ENCODE results near the gene GCNT2.
"Not testable (repeated sequence)": the region's sequence is repeated elsewhere in the genome, so short reads cannot be mapped to it uniquely, and the experiment has no call there.

The GCNT2 gene

GRCh38 chr6:10521104-10521808 is at the start of gene GCNT2:
TSS of gene GCNT2 (plus strand) at chr6:10521351. CDS start at chr6:10528912, 7,561 bp downstream.
- DNase-seq (ENCODE audit: insufficient read length, low spot score) (no peak), FAIRE-seq (peak; percentile 93)

GRCh38 chr6:10472634-10473033 is 48.5 kb upstream of the GCNT2 start:
- FAIRE-seq (no peak), DNase-seq (ENCODE audit: insufficient read length, low spot score) (no peak)

DNA sequence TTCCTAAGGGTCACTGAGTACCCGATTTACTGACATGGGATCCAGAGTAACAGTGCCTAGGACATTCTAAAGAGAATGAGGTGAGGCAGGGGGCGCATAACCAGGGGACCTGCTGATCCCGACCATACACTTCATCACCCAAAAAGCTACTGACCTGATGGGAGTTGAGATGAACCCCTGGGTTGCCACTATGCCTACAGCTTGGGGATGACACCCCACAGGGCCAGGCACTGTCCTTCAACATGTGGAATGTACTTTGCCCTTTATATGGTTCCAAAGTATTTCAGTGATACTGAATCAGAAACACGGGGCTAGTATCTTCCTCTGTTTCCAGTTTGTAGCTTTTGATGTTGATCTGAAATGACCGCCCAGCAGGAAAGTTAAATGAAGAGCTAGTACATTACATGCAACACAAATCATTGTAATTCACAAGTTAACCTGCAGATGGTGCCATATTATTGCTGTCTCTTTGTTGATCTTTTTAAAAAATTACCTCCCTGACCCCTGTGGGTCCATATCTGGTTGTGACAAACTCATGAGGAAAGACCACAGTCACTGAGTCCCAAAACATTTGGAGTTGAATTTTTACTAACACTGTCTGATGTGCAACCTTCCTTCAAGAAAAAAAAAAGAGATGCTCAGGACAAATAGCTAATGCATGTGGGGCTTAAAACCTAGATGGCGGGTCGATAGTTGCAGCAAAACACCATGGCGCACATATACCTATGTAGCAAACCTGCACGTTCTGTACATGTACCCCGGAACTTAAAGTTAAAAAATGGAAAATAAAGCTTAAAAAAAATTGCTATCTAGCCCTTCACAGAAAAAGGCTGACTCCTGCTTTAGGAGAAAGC is 42.7 kb upstream of the GCNT2 start:
- FAIRE-seq: peak; percentile 79
- DNase-seq (ENCODE audit: insufficient read length, low spot score): peak; percentile 51

GRCh38 chr6:10479939-10480700 is 41.0 kb upstream of the GCNT2 start:
- no peak for FAIRE-seq
- no peak for DNase-seq (ENCODE audit: insufficient read length, low spot score)

DNA sequence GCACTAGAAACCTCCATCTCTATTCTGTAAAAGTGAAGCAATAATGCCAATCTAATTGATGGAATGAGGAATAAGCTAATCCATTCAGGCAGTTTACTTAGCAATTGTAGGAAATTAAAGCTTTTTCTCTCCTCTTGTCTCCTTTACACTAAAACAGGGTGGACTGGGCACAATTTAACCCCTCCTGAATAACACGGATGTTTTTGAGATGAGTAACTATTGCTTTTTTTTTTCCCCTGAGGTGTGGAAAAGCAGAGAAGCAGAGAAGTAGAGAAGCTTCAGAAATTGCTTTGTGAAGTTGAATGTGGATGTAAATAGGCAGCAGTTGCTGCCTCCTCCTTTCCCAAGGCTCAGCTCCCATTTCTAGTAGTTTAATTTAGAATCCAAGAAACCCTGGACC is 40.0 kb upstream of the GCNT2 start:
- no peak for FAIRE-seq

DNA sequence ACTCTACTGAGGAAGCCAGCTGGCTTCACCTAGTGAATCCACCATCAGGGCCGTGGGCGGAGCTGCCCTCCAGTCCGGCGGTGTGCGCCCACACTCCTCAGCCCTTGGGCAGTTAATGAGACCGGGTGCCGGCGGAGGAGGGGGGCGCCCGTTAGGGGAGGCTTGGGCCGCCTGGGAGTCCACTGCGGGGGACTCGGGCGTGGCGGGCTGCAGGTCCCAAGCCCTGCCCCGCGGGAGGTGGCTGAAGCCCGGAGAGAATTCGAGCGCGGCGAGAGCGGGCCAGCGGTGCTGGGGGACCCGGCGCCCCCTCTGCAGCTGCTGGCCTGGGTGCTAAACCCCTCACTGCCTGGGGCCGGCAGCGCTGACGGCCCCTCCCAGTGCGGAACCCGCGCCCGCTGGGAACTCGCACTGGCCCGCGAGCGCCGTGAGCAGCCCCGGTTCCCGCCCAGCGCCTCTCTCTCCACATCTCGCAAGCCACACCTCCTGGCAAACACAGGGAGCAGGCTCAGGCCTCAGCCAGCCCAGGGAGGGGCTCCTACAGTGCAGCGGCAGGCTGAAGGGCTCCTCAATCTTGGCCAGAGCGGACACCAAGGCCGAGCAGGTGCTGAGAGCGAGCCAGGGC is 38.4 kb upstream of the GCNT2 start:
- DNase-seq (ENCODE audit: insufficient read length, low spot score): no peak
- FAIRE-seq: no peak

More for the DNA sequence above, 40.0 kb upstream of the GCNT2 start:
- DNase-seq (ENCODE audit: insufficient read length, low spot score): no peak

- no peak for DNase-seq (ENCODE audit: insufficient read length, low spot score)
- no peak for FAIRE-seq
Measured at GRCh38 chr6:10484912-10485311, 36.2 kb upstream of the GCNT2 start.

DNA sequence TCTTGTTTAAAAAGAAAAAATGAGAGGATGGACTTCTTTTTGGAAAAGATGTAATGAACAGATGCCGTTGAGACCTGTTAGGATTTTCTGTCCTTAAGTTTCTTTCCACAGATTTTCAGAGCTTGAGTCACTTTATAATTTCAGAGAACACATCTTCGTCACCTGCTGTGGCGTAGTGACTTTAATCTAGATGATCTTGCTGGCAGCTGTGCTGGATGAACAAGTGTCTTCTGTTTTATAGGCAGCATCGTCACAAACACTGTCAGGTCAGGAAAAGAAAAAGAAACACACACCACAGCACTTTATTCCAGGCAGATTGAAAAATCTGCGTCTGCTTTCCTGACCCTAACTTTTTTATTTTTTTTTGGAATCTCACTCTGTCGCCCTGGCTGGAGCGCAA is 35.7 kb upstream of the GCNT2 start:
- DNase-seq (ENCODE audit: insufficient read length, low spot score) (no peak), FAIRE-seq (no peak)

DNA sequence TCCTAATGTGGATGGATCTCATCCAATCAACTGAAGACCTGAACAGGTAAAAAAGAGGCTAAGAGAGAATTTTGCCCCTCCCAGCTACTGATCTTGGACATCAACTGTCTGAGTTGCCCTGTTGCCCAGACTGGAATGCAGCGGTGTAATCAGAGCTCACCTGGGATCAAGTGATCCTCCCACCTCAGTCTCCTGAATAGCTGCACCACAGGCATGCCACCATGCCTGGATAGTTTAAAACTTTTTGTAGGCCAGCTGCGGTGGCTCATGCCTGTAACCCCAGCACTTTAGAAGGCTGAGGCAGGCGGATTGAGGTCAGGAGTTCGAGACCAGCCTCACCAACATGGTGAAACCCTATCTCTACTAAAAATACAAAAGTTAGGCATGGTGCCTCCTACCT is 34.9 kb upstream of the GCNT2 start:
- no peak for DNase-seq (ENCODE audit: insufficient read length, low spot score)
- FAIRE-seq: no peak

DNA sequence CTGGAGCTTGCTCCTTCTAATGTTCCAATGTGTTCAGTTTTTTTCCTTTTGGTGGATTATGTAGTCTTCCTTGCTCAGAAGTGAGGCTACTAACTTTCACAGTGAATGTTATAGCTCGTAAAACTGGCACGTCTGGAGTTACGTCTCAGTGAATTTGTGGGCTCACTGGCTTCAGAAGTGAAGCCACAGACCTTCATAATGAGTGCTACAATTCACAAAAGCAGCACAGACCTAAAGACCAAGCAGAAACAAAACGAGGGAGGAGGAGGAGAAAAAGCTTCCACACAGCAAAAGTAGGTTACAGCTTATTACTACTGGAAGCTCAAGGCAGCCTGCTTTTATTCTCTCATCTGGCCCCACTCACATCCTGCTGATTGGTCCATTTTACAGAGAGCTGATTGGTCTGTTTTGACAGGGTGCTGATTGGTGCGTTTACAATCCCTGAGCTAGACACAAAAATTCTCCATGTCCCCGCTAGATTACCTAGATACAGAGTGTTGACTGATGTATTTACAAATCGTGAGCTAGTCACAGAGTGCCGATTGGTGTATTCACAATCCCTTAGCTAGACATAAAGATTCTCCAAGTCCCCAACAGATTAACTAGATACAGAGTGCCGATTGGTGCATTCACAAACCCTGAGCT is 34.1 kb upstream of the GCNT2 start:
- DNase-seq (ENCODE audit: insufficient read length, low spot score); FAIRE-seq: not testable (repeated sequence)

DNA sequence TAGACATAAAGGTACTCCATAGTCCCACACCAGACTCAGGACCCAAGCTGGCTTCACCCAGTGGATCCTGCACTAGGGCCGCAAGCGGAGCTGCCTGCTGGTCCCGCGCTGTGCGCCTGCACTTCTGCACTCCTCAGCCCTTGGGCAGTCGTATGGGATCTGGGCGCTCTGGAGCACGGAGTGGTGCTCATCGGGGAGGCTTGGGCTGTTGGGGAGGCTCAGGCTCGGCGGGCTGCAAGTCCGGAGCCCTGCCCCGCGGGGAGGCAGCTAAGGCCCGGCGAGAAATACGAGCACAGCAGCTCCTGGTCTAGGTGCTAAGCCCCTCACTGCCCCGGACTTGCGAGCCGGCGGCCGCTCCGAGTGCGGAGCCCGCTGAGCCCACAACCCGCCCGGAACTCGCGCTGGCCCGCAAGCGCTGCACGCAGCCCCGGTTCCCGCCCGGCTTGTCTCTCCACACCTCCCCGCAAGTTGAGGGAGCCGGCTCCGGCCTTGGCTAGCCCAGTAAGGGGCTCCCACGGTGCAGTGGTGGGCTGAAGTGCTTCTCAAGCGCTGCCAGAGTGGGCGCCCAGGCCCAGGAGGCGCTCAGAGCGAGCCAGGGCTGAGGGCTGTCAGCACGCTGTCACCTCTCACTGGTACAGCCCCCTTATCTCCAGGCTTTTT is 33.4 kb upstream of the GCNT2 start:
- DNase-seq (ENCODE audit: insufficient read length, low spot score) (no peak), FAIRE-seq (no peak)

GRCh38 chr6:10491463-10491862 is 29.7 kb upstream of the GCNT2 start:
- FAIRE-seq (no peak), DNase-seq (ENCODE audit: insufficient read length, low spot score) (no peak)

DNA sequence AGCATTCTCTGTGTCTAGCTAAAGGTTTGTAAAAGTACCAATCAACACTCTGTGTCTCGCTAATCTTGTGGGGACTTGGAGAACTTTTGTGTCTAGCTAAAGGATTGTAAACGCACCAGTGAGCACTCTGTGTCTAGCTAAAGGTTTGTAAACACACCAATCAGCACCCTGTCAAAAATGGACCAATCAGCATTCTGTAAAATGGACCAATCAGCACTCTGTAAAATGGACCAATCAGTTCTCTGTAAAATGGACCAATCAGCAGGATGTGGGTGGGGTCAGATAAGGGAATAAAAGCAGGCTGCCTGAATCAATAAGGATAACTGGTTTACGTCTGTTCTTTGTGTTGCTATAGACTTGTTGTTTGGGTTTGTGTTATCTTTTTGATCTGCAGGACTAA is 29.2 kb upstream of the GCNT2 start:
- not testable (repeated sequence) for FAIRE-seq; DNase-seq (ENCODE audit: insufficient read length, low spot score)

DNA sequence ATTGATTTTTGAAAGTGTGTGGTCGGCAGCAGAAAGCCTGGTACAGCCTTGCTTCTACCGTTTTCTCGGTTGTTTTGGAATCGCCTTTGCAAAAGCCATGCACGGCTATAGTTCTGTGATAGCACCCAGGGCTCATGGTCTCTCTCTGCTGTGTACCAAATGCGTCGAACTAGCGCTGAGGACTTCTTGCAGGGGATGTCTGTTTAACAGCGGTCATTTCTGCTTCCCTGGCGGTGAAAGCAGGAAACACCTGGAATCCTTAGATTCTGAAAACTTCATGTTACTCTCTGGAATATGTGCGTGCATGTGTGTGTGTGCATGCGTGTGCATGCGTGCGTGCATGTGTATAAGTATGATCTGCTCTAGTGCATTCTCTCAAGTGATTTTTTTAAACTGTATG is 26.1 kb upstream of the GCNT2 start:
- DNase-seq (ENCODE audit: insufficient read length, low spot score) (no peak), FAIRE-seq (no peak)

DNA sequence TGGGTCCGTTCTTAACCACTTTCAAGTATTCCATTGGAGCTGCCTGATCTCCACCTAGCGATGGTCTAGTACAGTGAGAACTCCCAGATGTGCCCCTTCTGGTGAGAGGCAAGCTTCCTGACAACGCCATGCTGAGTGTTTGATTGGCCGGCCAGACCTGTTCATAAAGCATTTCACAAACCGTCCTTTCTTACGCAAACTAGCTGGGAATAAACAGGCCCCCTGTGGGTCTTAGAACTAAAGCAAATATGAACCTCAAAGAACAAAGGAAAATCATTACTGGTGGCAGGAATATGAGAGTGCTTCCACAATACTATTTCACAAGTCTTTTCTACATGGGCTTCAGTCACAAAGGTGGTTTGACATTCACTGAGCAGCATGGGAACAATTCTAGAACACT is 15.6 kb upstream of the GCNT2 start:
- FAIRE-seq: no peak
- no peak for DNase-seq (ENCODE audit: insufficient read length, low spot score)

- FAIRE-seq (no peak), DNase-seq (ENCODE audit: insufficient read length, low spot score) (no peak)
Measured at GRCh38 chr6:10507298-10507697, 13.9 kb upstream of the GCNT2 start.

GRCh38 chr6:10507715-10508114 is 13.4 kb upstream of the GCNT2 start:
- no peak for FAIRE-seq

GRCh38 chr6:10510592-10511367 is 10.4 kb upstream of the GCNT2 start:
- FAIRE-seq (peak; percentile 93), DNase-seq (ENCODE audit: insufficient read length, low spot score) (peak; percentile 55)

More at GRCh38 chr6:10507715-10508114, 13.4 kb upstream of the GCNT2 start:
- no peak for DNase-seq (ENCODE audit: insufficient read length, low spot score)

DNA sequence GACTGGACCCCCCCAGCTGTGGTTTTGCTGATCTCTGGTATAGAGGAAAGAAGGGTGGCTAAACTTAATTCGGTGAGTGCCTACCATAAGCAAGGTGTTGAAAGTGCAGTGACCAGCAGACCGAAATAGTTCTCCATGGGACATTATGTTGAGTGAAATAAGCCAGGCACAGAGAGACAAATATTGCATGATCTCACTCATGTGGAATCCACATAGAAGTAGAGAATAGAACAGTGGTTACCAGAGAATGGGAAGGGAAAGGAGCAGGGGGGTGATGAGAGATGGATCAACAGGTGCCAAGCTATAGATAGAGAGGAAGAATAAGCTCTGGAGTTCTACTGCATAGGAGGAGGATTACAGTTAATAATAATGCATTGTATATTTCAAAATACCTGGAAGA is 9.7 kb upstream of the GCNT2 start:
- FAIRE-seq (no peak), DNase-seq (ENCODE audit: insufficient read length, low spot score) (no peak)
